HCEC 1CT (cell line): ENCODE measurements around the gene ITSN1.

Experiments used
- DNase-seq: peaks from one replicate; pipeline ENCODE4 v3.0.0-alpha.2; 2017

Gene ITSN1

DNA sequence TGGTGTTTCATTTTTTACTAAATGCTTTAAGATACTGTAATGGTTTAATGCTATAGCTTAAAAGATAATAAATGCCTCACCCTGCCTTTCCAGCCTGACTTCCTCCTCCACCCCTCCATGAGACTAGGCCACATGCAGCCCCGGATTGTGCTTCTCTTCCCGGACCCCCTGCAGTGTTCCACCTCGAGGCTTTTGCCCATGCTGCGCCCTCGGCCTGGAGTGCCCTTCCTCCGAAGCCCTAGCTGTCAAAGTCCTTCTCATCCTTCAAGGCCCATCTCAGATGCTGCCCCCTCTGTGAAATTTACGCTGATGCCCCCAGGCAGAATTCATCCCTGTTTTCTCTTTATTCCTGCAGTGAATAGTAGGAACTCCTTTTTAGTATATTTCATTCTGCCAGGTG lies 174.8 kb downstream of the ITSN1 start:
- no peak for DNase-seq

DNA sequence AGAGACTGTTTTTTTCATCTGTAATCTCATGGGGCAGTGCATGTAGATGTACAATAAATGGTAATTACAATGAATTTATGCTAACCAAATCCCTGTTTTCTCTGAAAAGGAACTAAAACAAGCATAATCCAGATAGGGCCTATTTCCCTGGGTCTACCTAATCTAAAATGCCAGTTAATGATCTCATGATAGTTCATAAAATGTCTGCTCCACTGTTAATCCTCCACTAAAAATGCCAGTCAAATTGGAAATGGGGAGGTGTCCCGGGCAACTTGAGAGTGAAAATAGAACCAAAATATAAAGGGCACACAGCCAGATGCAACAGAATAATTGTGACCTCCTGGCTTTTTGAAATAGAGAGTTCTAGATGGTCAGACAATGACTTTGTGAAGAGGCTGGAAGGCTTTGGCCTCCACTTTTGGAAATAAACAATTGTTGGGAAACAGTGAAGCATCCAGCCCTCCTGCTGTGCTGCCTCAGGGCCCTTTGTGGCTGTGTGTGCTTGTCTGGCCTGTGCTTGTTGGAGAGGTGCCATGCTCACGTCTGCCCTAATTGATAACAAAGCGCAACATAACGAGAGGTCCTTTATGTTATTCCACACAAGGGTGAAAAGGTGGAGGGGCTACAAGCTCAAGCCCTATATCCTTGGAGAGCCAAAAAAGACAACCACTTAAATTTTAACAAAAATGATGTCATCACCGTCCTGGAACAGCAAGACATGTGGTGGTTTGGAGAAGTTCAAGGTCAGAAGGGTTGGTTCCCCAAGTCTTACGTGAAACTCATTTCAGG lies 175.6 kb downstream of the ITSN1 start:
- DNase-seq: no peak

DNA sequence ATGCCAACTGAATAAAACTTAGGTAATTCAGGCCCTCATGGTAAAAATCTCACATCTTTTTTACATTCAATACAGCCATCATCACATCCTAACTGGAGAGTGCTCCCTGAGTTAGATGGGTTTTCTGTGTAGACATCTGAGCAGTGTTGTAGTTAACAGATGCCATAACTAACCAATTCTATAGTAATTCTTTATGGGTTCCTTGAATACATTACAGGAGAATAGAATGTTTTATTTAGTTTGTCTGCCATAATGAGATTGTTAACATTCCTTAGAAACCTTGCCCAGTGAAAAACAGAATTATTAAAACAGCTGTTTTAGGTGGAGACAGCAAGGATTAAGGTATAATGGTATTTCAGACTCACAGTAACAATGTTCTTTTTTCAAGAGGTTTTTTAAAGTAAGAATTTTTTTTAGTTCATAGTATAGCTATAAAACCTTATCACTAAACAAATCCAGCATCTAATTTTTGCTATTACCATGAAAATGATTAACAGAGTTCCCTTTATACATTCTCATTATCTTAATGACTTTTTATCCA lies 178.0 kb downstream of the ITSN1 start:
- DNase-seq: no peak

DNA sequence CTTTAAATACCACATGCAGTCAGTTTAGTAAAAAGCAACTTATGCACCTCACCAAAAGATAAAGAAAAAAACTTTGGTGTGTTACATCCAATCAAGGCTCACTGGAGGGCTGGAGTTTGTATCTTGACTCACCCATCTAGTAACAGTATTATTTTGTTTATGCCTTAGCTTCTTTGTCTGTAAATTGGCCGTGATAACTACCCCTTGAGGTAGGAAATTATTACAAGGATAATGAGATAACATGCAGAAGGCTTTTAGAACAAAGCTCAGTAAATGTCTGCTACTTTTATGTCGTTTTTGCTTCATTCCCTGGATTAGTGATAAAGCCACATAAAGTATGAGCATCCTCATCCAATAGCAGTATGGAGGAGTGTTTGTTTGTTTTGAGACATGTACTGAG lies 178.5 kb downstream of the ITSN1 start:
- no peak for DNase-seq

DNA sequence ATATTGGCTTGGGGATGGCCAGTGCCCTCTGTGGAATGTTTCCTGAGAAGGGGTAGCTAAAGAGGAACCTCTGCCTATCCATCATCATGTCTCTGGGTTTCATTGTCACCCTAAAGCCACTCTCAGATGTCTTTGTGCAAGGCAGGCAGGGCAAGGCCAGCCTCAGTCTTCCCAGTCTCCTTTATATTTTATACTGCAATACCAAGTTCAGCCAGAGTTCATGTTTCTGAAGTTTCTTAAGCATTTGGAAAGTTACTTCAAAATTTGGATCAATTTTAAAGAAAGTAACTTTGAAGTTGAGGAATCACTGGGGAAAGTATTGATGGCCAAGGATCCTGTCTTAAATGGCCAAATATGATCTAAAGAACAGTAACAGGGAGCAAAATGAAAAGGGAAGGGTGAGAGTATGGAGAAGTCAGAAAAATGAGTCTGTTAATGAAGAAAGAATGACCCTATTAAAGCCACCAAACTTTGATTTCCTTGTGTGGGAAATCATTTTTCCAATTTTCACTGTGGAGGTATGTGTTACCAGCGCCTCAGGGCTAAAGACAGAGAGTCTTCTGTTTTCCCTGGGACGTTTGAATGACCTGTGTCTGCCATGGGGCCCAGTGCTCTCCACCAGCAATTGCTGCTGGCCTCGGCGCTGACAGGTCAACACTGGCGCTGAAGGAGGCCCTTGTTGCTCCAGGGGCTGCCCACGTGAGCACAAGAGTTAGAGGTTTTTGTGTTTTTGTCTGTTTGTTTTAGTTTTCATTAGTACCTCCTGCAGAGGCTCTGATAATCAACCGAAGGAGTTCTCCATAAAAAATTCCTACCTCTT lies 179.4 kb downstream of the ITSN1 start:
- no peak for DNase-seq

DNA sequence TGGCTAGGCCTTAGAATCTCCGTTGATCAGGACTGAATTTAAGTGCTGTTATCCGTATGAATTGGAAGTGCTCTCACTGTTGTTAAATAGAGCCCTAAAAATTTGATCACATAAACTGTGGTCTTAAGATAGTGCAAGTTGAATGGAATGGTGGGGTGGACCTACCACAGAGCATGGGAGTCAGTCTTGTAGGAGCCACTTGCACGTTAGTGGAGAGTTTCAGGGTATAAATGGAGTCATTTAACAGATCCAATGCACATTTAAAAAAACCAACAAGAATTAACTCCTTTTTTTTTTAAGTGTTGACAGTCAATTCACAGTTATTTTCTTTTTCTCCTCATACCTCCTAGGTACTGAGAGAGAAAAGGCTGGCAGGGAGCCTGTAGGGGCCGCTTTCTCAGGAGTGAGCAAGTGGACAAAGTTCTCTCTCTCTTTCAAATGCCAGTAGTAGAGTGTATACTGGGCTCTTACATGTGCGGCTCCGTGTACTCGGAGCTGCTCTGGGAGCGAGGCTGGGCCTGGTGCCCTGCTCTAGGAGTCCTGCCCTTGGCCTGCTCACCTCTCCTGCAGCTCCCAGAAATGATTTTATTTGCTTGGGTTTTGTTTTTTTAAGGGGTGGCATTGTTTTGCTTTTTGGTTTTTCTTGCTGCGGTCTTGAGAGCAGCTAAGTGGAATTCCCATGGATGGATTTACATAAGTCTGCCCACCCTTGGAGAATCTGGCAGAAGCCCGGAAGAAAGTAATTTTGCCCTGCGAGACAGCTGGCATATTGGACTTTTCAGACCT lies 182.0 kb downstream of the ITSN1 start:
- DNase-seq: no peak

DNA sequence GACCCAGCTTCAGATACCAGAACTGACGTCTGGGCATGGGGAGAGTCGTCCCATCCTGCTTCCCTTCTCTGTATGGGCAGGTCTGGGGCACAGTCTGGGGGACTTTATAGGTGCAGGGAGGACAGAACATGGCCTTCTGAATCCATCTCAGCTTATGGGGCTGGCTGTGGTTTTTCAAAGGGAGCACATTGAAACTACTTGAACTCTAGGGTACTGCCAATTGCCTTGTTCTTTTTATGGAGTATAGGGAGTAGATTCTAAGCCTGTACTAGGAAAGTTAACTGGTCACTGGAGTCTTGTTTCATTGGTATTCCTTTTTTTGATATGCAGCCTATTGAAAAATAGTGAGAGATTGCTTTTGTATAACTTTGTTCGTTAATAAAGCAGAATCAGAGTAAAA lies 183.1 kb downstream of the ITSN1 start:
- no peak for DNase-seq

DNA sequence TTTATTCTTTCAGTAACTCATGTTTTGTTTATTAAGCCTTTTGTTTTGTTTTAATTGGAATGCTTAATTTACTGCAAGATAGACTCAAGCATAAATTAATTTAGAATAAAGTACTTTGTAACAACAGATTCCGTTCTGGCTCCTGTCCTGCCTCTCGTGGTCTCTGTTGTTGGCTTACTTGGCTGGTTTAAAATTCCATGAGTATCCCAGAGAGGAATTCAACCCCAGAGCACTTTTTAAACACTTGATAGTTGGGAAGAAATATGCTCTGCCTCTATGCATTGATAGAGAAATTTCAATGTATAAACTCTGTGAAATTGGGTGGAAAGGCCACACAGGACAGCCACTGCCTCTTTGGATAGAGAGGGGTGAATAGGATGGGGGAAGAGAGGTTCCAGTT lies 183.6 kb downstream of the ITSN1 start:
- DNase-seq: peak; percentile 17

DNA sequence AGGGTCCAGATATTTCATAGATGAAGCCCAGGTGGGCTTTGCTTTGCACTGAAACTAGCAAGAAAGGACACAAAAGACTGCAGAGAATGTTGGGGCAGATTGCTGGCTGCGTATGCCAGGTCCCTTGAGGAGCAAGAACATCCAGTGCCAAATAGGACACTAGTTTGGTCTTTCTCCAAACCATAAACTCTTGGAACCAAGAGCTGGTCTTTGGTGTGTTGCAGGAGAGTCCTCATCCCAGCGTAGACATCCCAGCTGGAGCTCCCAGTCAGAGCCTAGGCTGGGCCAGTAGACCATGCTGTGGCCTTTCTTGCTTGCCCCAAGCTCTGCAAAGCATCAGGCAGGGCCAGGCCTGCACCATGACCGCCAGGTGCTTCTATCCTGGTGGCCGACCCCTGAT lies 185.8 kb downstream of the ITSN1 start:
- no peak for DNase-seq

DNA sequence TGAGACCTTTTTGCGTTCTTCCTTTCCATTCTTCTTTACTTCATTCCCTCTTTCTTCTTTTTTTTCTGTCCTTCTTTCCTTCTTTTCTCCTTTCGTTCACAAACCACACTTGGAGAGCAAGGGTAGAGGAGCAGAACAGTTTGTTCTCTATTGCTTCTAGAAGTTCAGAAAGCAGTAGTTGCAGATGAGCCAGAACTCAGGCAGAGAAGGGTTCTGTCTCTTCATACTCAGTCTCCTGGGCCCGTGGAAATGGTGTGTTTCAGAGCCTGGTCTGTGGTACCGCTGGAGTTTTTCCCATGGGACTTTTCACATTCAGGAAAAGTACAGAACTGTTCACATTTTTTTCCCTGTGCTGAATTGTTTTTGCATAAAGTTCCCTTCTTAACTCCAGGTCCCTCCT lies 186.3 kb downstream of the ITSN1 start:
- DNase-seq: no peak

DNA sequence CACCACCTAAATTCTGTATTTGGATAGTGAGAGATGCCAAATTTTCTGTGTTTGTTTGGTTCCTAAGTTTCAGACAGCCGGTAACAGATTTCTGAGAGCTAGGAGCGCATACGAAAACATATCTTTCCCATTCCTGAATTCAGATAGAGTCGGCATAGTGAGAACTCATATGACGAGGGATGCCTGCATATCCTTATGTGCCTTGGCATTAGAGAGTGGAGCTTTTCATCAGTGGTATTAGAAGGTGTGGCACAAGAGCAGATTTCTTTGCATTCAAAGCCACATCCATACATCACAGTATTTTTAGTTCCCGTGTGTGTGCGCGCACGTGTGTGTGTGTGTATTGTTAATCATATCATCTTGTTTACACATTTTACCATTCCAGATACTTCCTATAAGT lies 187.5 kb downstream of the ITSN1 start:
- no peak for DNase-seq

DNA sequence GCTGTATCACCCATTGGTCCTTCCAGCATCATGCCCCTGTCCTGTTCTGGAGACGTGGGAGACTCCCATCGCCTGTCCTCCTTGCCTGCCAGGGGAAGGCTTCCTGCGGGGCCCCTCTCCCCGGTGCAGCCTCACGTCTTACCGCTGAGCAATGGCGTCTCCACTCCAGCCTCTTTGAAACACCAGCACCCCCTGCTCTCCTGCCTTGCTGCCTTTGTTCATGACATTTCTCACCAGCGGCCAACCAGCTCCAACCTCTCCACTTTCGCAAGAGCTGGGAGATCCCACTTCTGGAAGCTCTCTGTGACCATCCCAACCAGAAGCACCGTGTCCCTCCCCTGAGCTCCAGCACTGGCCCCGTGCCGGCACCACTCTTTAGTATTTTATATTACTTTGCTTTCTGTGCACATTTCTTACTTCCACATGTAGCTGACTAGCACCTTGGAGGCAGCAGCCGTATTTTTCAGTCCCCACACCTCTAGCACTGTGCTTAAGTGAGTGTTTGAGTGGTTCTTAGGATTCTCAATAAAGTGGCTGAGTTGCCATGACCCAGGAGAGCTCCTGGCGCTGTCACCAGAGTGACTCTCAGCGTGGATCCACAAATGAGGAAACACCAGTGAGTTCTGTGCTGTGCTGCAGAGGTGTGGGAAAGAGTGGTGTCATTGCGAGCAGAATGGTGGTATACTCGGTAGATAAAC lies 189.8 kb downstream of the ITSN1 start:
- DNase-seq: no peak

DNA sequence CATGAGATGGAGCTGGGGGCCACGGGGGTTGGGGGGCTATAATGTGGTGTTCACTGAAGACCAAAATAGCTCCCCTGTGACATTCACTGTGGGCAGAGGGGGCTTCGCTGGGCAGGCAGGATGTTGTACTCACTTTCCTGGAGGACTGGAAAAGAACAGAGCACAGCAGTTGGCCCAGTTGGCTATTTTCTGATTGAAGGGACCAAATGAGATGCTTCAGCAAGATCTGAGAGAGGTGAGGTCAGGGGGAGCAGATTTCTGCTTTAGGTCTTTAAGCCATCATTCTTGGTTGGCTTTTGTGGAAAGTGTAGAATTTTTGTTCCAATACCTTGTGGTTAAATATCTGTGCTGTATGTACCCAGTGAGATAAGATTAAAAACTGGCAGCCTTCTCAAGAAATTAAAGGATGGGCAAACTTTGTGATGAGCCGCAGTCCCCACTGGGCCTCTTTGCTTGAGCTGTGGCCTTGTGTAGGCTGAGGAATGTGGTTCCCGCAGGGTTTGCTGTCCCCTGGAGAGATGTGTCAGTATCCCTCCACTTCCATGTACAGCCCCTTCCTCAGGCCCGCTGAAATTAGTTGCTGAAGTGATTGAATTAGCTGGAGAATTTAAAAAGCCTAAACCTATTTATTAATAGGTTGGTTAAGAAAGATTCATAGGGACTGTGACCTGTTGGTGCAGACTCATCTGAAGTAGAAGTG lies 192.7 kb downstream of the ITSN1 start:
- DNase-seq: no peak

DNA sequence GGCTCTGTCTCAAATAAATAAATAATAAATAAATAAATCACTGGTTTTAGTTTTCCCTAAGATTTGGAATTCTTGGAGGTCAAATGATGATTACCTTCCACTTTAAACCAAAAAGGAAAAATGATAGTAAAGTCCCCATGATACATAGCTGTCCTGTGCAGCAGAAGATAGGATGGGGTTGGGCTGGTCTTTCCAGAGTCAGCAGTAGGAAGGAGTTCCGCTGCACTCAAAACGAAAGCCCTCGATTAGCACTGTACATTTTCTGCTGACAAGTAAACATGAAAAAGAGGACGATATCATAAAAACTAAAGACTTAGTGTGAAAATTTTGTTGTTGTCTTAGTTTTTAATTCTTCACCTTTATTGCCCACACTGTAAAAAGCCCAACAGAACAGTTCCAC lies 193.6 kb downstream of the ITSN1 start:
- DNase-seq: no peak

DNA sequence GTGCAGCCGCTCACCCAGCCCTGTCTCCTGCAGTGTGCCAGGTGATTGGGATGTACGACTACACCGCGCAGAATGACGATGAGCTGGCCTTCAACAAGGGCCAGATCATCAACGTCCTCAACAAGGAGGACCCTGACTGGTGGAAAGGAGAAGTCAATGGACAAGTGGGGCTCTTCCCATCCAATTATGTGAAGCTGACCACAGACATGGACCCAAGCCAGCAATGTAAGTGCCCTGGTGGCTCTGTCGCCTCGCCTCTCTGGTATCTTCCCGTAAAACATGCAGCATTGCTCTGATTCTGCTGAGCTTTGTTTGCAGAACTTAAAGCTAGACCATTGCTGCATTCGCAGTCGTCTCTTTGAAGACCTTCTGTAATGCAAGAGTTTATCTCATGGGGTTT lies 194.1 kb downstream of the ITSN1 start:
- no peak for DNase-seq

DNA sequence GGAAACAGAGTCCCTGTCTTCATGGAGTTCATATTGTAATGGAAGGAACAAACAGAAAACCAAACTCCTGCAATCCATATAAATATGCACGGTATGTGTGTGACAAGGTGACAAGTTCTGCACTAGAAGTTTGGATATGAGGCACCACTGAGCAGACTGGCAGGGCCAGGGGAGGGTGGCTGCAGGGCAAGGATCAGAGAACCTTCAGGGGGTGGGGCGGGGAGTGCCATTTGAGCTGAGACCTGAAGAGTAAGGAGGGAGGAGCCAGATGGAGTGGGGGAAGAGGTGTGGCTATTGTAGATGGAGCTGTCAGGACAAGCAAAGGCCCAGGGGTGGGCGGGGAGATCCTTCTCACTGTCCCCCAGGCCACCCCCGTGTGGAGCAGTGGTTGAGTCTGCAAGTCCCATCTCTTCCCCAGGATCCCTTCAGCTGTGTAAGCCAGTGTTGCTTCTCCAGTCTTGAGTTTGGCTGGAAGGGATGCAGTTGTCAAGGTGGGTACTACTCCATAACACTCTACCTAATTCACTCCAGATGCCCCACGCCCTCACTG lies 196.9 kb downstream of the ITSN1 start:
- DNase-seq: no peak

DNA sequence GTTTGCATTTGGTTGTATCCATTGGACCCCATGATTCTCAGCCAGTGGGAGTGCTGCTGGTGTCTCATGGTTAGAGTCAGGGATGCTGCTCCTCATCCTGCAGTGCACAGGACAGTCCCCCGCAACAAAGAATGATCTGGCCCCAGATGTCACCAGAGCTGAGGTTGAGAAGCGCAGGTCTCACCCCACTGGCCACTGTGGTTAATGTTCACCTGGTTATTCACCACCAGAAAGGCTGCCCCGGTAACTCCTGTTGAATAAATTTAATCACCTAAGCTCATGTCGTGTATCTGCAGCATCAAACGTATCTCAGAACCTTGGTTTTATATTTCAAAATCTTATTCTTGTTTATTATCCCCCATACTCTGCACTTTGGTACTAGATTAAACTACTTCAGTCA lies 197.5 kb downstream of the ITSN1 start:
- DNase-seq: no peak

DNA sequence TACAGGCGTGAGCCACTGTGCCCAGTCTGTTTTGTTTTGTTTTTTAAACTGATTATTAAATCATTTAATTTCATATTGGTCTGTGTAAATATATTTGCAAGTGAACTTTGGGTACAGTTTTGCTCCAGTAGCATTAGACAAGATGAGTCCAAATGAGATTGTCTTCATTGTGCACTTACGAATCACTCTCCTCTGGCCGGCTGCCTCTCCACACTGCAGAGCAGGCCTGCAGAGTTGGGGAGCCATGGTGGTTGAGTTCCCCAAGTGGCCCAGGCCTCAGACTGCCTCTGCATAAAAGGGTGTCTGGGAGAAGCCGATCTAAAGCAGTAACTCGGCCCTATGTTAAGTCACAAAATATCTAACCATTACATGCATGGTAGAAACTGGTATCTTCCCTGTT lies 198.5 kb downstream of the ITSN1 start:
- DNase-seq: peak; percentile 12

DNA sequence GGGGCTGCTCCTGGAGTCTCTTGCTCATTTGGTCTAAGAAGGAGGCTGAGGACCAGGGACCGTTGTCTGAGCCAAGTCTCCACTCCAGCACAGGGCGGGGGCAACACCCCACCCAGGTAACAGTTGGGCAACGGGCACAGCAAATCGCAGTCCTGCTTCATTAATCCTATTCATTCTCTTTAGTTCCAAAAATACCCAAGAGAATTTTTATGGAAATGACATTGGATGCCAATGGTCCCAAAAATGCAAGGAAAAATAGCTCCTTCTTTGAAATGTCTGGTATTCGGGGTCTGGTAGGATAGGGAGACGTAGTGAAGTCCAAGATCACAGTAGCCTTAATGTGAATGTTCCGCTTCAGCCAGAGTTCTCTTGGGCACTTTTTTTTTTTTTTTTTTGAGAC lies 199.3 kb downstream of the ITSN1 start:
- DNase-seq: no peak

DNA sequence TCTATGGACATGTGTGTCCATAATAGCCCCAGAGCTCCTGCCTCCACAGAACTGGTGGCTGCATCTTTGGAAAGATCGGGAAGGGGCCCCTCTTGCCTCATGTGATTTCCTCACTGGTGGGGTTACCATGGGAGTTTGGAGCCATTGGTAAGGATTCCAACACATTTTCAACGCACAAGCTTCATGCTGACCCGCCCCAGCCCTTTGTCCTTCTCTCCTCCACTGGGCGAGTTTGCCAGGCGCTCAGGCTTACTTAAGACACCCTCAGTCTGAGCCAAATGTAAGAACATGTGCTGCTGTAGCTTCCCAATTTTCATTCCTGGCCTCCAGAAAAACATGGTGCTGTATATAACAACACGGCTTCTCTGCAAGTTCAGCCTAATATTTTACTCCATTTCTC lies 200.9 kb downstream of the ITSN1 start:
- no peak for DNase-seq

DNA sequence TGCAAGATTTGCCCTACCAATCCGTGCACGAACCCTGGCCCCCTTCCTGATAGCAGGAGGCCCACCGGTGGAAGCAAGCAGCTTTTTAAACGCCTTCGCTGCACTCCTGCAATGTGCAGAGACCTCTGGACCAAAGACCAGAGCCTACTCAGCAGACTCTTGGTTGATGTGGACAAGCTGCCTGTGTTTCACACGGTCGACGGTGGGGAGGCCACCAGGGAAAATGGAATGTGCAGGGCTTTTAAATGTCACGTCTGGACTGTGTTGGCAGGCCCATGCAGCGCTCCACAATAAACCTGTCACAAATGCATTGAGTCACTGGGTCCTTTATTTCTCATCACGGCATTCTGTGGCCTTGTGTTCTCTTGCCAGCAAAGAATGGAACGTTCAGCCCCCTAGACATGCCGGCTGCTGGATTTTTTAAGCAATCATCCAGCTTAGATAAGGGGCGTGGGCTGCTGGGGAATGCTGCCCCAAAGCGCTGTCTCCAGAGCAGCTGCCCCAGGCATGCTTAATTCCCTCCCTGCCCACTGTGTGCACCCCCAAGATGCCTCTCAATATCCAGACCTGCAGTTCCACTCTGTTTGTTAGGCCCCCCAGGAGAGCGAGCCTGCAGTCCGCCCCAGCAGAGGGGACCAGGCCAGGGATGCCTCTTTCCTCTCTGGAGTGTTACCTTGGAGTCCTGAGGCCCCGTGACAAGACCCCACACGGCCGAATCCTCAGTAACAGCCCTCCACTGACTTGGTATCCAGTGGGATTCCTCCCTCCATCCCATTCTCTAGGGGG lies 202.0 kb downstream of the ITSN1 start:
- DNase-seq: no peak
